OCI-LY3 (cell line): ENCODE results near the gene MACROD1.

ENCODE experiments used
- CTCF ChIP-seq: fragments of 200-600, 300-600 bp; sonication (generic); IDR thresholded peaks from 2 replicates; pipeline ENCODE4 v1.5.1; 2014; ENCODE audit warnings: antibody characterized with exemption, low read length, low read depth
- EZH2phosphoT487 ChIP-seq: fragments of 200-600 bp; shearing (Covaris generic); IDR thresholded peaks from 2 replicates; pipeline ENCODE4 v1.6.1; 2018; ENCODE audit warnings: antibody characterized with exemption, mixed run types, low read depth

DNA sequence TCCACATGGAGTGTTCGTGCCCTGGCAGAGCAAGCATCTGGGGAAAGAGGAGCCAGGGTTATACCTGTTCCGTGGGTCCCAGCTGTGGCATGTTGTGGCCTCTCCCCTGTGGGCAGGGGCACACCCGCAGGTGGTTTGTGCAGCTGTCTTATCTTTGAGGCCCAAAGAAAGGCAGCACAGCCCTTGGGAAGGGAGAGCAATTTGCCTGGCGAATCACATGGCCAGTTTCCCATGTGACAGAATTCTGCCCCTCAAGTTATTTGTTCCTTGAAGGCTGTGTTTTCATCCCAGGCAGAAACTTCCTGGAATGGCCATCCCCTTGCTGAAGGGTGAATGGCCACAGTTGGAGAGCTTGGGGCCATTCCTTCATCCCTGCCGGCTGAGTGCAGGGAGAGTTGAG lies 207.9 kb downstream of the MACROD1 start:
- no peak for TF ChIP-seq CTCF
- TF ChIP-seq EZH2phosphoT487 = no peak
